GM12891 (cell line): ENCODE data around the gene LY9.

ENCODE experiments used
- DNase-seq: peaks from one replicate; pipeline ENCODE4 v3.0.0; 2011; ENCODE audit warnings: low spot score; ENCODE audit not compliant: insufficient read length
- FAIRE-seq: peaks from 2 replicates; lab custom pipeline; 2011; peaks lifted over from hg19 to GRCh38; lab: Jason Lieb, UNC
- PAX5 ChIP-seq: IDR thresholded peaks from 2 replicates; pipeline ENCODE4 v1.6.1; 2011; ENCODE audit warnings: low read length, moderate library complexity, mild to moderate bottlenecking; ENCODE audit not compliant: insufficient read depth, severe bottlenecking
- POLR2A ChIP-seq: IDR thresholded peaks from 2 replicates; pipeline ENCODE4 v1.6.1; 2011; ENCODE audit warnings: low read depth, low read length, control low read depth
- POLR2AphosphoS5 ChIP-seq: IDR thresholded peaks from 2 replicates; pipeline ENCODE4 v1.6.1; 2011; ENCODE audit warnings: low read depth, low read length, control low read depth
- POU2F2 ChIP-seq: IDR thresholded peaks from 2 replicates; pipeline ENCODE4 v1.6.1; 2011; ENCODE audit warnings: low read depth, mild to moderate bottlenecking, control low read depth, low read length, moderate library complexity
- SPI1 ChIP-seq: IDR thresholded peaks from 2 replicates; pipeline ENCODE4 v1.6.1; 2011; ENCODE audit warnings: low read depth, low read length, control low read depth
- TAF1 ChIP-seq: IDR thresholded peaks from 2 replicates; pipeline ENCODE4 v1.6.1; 2011; ENCODE audit warnings: low read depth, low read length, control low read depth

LY9 gene

DNA sequence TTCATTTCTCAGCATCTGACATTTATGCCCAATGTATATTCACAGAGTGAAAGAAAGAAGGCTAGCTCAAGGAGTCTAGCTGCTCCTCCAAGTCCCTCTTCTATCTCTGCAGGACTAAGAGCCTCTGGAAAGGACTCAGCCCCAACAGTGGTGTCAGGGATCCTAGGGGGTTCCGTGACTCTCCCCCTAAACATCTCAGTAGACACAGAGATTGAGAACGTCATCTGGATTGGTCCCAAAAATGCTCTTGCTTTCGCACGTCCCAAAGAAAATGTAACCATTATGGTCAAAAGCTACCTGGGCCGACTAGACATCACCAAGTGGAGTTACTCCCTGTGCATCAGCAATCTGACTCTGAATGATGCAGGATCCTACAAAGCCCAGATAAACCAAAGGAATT, 3.7 kb downstream of the LY9 start:
- TF ChIP-seq POLR2AphosphoS5 = no peak
- TF ChIP-seq PAX5 = no peak
- TF ChIP-seq TAF1 = no peak
- TF ChIP-seq SPI1 = no peak
- no peak for TF ChIP-seq POU2F2
- no peak for TF ChIP-seq POLR2A
- FAIRE-seq = no peak
- DNase-seq = no peak

- FAIRE-seq (no peak), DNase-seq (no peak)
- TF ChIP-seq TAF1 (no peak), PAX5 (no peak), POLR2A (no peak), POLR2AphosphoS5 (no peak), POU2F2 (no peak), SPI1 (no peak)
Observed at GRCh38 chr1:160800142-160800541, 4.2 kb downstream of the LY9 start.

DNA sequence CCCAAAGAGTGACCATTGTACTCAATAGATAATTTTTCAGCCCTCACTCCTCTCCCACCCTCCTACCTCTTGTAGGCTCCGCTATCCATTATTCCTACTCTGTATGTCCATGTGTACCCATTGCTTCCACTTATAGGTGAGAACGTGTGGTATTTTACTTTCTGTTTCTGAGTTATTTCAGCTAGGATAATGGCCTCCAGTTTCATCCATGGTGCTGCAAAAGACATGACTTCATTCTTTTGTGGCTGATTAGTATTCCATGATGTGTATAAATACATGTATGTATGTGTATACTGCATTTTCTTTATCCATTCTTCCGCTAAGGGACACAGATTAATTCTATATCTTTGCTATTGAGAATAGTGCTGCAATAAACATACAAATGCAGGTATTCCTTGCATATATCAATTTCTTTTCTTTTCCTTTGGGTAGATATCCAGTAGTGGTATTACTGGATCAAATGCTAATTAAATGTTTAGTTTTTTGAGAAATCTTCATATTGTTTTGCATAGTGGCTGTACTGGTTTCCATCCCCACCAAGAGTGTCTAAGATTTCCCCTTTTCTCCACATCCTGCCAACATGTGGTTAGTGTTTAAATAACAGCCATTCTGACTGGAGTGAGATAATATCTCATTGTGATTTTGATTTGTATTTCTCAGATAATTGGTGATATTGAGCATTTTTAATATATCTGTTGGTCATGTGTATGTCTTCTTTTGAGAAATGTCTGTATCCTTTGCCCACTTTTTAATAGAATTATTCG, 4.9 kb downstream of the LY9 start:
- TF ChIP-seq POU2F2 (no peak), SPI1 (no peak), PAX5 (no peak), TAF1 (no peak), POLR2A (no peak)
- peak; percentile 86 for FAIRE-seq
- no peak for DNase-seq

- TF ChIP-seq POLR2A (no peak), SPI1 (no peak), POLR2AphosphoS5 (no peak), PAX5 (no peak), TAF1 (no peak), POU2F2 (no peak)
- no peak for DNase-seq
- no peak for FAIRE-seq
Observed at GRCh38 chr1:160801836-160802580, 6.0 kb downstream of the LY9 start.

GRCh38 chr1:160806109-160806665, 10.2 kb downstream of the LY9 start:
- DNase-seq (no peak), FAIRE-seq (no peak)
- no peak for TF ChIP-seq TAF1
- TF ChIP-seq SPI1 = no peak
- TF ChIP-seq POLR2AphosphoS5 = no peak
- TF ChIP-seq POU2F2 = no peak
- no peak for TF ChIP-seq PAX5
- TF ChIP-seq POLR2A = no peak

DNA sequence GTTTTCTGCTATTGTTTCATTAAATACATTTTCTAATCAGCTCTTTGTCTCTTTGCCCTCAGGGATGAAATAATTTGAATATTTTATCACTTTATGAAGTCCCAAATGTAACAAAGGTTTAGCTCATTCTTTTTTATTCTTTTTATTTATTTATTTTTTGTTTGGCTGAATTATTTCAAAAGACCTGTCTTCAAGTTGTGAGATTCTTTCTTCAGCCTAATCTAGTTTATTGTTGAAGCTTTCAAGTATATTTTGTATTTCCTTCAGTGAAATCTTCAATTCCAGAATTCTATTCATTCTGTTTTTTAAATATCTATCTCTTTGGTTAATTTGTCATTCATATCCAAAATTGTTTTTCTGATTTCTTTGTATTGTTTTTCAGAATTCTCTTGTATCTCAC, 10.8 kb downstream of the LY9 start:
- FAIRE-seq (no peak), DNase-seq (no peak)
- TF ChIP-seq SPI1 (no peak), TAF1 (no peak), POLR2A (no peak), PAX5 (no peak), POU2F2 (no peak), POLR2AphosphoS5 (no peak)

DNA sequence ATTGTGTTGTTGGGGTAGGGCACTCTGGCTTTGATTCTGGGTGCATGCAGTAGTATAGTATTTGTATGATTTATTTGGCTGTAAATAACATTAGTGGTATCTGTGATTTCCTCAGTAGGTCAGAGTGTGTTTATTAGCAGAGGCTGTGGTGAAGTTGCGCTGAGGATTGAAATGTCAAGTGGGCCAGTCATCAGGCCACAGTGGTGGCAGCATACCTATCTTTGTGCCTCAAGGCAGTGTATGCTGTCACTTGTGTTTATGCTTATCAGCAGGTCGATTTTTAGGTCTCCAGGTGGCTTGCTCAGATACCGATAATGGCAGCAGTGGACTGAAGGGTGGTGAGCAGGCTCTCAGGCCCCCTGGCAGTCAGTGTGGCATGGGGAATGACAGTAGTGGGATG, 11.3 kb downstream of the LY9 start:
- FAIRE-seq (peak; percentile 67), DNase-seq (no peak)
- no peak for TF ChIP-seq POU2F2

DNA sequence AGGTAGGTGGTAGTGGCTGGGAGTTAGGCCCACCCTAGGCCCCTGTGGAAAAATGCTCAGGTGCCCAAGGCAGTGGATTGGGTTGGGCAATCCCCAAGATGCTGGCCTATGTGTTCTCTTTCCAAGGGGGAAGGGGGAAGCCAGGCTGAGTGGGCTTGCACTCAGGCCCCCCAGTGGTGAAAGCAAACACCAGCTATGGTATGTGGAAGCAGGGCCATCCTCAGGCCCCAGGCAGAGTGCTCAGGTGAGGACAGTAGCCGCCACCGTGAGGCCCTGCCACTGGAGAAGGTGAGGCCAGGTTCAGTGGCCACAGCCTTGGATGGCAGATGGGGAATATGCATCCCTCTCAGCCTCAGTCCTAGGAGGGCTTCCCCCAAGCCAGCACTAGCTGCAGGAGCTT, 11.8 kb downstream of the LY9 start:
- DNase-seq (no peak), FAIRE-seq (no peak)
- TF ChIP-seq POLR2AphosphoS5 (no peak), POLR2A (no peak), SPI1 (no peak), POU2F2 (no peak), TAF1 (no peak), PAX5 (no peak)

GRCh38 chr1:160808289-160808688, 12.3 kb downstream of the LY9 start:
- no peak for FAIRE-seq
- TF ChIP-seq SPI1 (no peak), PAX5 (no peak), POLR2AphosphoS5 (no peak), TAF1 (no peak), POLR2A (no peak), POU2F2 (no peak)

More at GRCh38 chr1:160808289-160808688, 12.3 kb downstream of the LY9 start:
- DNase-seq = no peak
